ENCODE data around the gene ITPR1.

GRCh38 chr3:4826237-4827100 is 333.3 kb downstream of the ITPR1 start:
- TF ChIP-seq CTCF (IDR thresholded peaks at IDR 0.05) (no peak), POLR2A (IDR thresholded peaks at IDR 0.05) (peak in 1 of 2 donors; percentile 17), POLR2AphosphoS5 (IDR thresholded peaks at IDR 0.05) (no peak)
